Panc1 (cell line): ENCODE data around the gene HLA-A. TPM values are rescaled to one million over a fixed set of nuclear protein-coding genes. Genes with fewer than 3 reads are reported as not detected.

Experiments
- ATAC-seq: fragments of 200-7000 bp; cut with Tn5 transposase; 2 replicates; pipeline ENCODE4 v1.9.1; 2020; ENCODE audit warnings: mild to moderate bottlenecking, moderate library complexity
- BruUV-seq: library from RNA; stranded (reverse); fragments of 400-500 nt; replicated peaks from 2 replicates; lab custom pipeline; 2021; lab: Mats Ljungman, UMichigan
- CTCF ChIA-PET: fragments of 300-600 bp; sonication (Branson Sonifier 250); formaldehyde crosslinking; loops from one replicate; lab custom pipeline; 2022; ENCODE audit warnings: antibody characterized with exemption; lab: Charles Lee
- POLR2A ChIA-PET: fragments of 300-600 bp; sonication (Branson Sonifier 250); formaldehyde crosslinking; loops from one replicate; lab custom pipeline; 2022; ENCODE audit warnings: antibody characterized with exemption; lab: Charles Lee
- DNase-seq: peaks from one replicate; pipeline ENCODE4 v3.0.0-alpha.2; 2010; ENCODE audit warnings: low read depth, low spot score
- H3K27ac ChIP-seq: 2 replicates; pipeline ENCODE4 v1.5.1; 2011; ENCODE audit warnings: mild to moderate bottlenecking, low read length, inconsistent platforms
- H3K27me3 ChIP-seq: fragments of 200-500 bp; sonication (Bioruptor generic); 2 replicates; pipeline ENCODE4 v1.6.0; 2014; ENCODE audit warnings: low read length, inconsistent platforms; ENCODE audit not compliant: control insufficient read depth, insufficient read depth
- H3K36me3 ChIP-seq: fragments of 200-500 bp; sonication (Bioruptor generic); 2 replicates; pipeline ENCODE4 v1.5.1; 2014; ENCODE audit warnings: inconsistent platforms, mild to moderate bottlenecking, low read length, moderate library complexity; ENCODE audit not compliant: control insufficient read depth, insufficient read depth
- H3K4me1 ChIP-seq: 2 replicates; pipeline ENCODE4 v1.5.1; 2011; ENCODE audit warnings: inconsistent platforms, mild to moderate bottlenecking, low read length, moderate library complexity; ENCODE audit not compliant: control insufficient read depth, insufficient read depth
- H3K4me3 ChIP-seq, 2 experiments: 2 replicates each; pipeline ENCODE4 v1.5.1; 2011 to 2012; ENCODE audit warnings: low read depth in 2 of 2, low read length in 2 of 2, mild to moderate bottlenecking in 2 of 2, inconsistent platforms in 1 of 2, moderate library complexity in 1 of 2
- H3K9me3 ChIP-seq: fragments of 200-500 bp; sonication (Bioruptor generic); 2 replicates; pipeline ENCODE4 v1.5.1; 2014; ENCODE audit warnings: low read depth, mild to moderate bottlenecking, inconsistent platforms, low read length, moderate library complexity; ENCODE audit not compliant: control insufficient read depth, insufficient read depth
- POLR2AphosphoS5 ChIP-seq: IDR thresholded peaks from 2 replicates; pipeline ENCODE4 v1.6.1; 2012; ENCODE audit warnings: mild to moderate bottlenecking, low read depth, low read length, moderate library complexity
- REST ChIP-seq, 2 experiments: IDR thresholded peaks; 2 replicates each; pipeline ENCODE4 v1.6.1; 2011 to 2012; ENCODE audit warnings: low read depth in 2 of 2, control low read depth in 1 of 2, low read length in 1 of 2, mild to moderate bottlenecking in 1 of 2, moderate library complexity in 1 of 2; ENCODE audit not compliant: insufficient read depth in 1 of 2
- SIN3A ChIP-seq: IDR thresholded peaks from 2 replicates; pipeline ENCODE4 v1.6.1; 2012; ENCODE audit warnings: low read depth, mild to moderate bottlenecking, low read length, moderate library complexity, borderline replicate concordance; ENCODE audit not compliant: insufficient read depth
- in situ Hi-C: cut with HindIII; loops from 2 replicates; pipeline ENCODE4 v1.10.0; 2016; ENCODE audit warnings: low sequenced_read_pairs, low pct_unique_long_range_greater_than_20kb
- intact Hi-C: fragments of 100-400 bp; cut with micrococcal nuclease; formaldehyde crosslinking; loops from one replicate; pipeline ENCODE4 v1.10.0; 2022; ENCODE audit not compliant: unreplicated experiment
- total RNA-seq: library from RNA; stranded (reverse); gene quantifications from one replicate; pipeline ENCODE4 v1.2.1, GENCODE V29; 2021; ENCODE audit not compliant: unreplicated experiment
- TF ChIP-seq, protein P1 (sequence below): fragments of 450-650 bp; IDR thresholded peaks from 2 replicates; pipeline ENCODE4 v1.5.1; 2017; ENCODE audit warnings: mild to moderate bottlenecking

HLA-A gene
- total RNA-seq, 1 experiment from 2014 or later, result 397 TPM

DNA sequence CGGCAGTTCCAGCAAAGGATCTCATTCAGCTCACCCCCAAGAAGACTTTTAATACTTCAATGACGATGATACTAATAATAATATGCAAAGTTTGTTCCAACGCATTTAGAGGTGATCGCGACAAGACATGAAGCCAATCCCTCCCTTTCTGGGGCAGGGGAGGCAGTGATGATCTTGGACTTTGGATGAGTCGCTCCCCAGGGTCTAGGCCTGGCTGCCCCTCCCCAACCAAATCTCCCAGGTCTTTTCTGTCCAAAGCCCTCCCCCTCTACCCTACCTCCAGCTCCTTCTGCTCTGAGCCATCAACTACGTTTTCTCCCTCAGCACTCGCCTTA lies 33.9 kb downstream of the HLA-A start:
- peak overlapping the region; percentile 61 to 81 for H3K4me3 ChIP-seq
- H3K27ac ChIP-seq, result peak overlapping the region; percentile 87
- ATAC-seq, result no peak
- TF ChIP-seq REST (IDR thresholded peaks at IDR 0.05; ENCODE audit: insufficient read depth in 1 of 2, low read depth in 2 of 2, low read length in 1 of 2) (no peak), POLR2AphosphoS5 (no peak), SIN3A (no peak)
- no peaks in the 10 kb centered on the region for H3K36me3 ChIP-seq
- BruUV-seq, result no TSS peak
- no peaks in the 10 kb centered on the region for H3K9me3 ChIP-seq
- H3K27me3 ChIP-seq, result no peaks in the 10 kb centered on the region
- in situ Hi-C loops (no loop called here), intact Hi-C loops (no loop called here)
- H3K4me1 ChIP-seq, result peaks cover 14% of the 10 kb centered on the region
- DNase-seq, result no peak
- ChIA-PET POLR2A (interaction anchor here (1.3 kb wide), 1 partner anchor 11 kb away, joined by 4 read pairs; no protein-coding TSS in a partner anchor), CTCF (interaction anchor here (0.7 kb wide), 1 partner anchor 38 kb away, joined by 4 read pairs; no protein-coding TSS in a partner anchor)

GRCh38 chr6:29976588-29977424 lies 34.5 kb downstream of the HLA-A start:
- CTCF ChIA-PET, result interaction anchor here (0.7 kb wide), 1 partner anchor 37 kb away, joined by 4 read pairs; no protein-coding TSS in a partner anchor
- H3K36me3 ChIP-seq, result no peaks in the 10 kb centered on the region
- POLR2A ChIA-PET, result interaction anchor here (1.3 kb wide), 1 partner anchor 12 kb away, joined by 4 read pairs; no protein-coding TSS in a partner anchor

More at GRCh38 chr6:29976588-29977424, 34.5 kb downstream of the HLA-A start:
- intact Hi-C loops, result no loop called here
- DNase-seq (no peak), ATAC-seq (peak; percentile 90)
- H3K27me3 ChIP-seq, result no peaks in the 10 kb centered on the region
- H3K4me3 ChIP-seq, result peak overlapping the region; percentile 61 to 81
- peaks cover 14% of the 10 kb centered on the region for H3K4me1 ChIP-seq
- in situ Hi-C loops, result no loop called here
- peak overlapping the region; percentile 87 for H3K27ac ChIP-seq
- no peaks in the 10 kb centered on the region for H3K9me3 ChIP-seq
- TF ChIP-seq POLR2AphosphoS5 (0 out of 2 replicates have a peak, but pooled peaks have one; percentile 17), SIN3A (peak; percentile 70; the same call in 1 of the 2 replicates), REST (IDR thresholded peaks at IDR 0.05; ENCODE audit: insufficient read depth in 1 of 2, low read depth in 2 of 2, low read length in 1 of 2) (no peak)
- TF ChIP-seq, protein P1, sequence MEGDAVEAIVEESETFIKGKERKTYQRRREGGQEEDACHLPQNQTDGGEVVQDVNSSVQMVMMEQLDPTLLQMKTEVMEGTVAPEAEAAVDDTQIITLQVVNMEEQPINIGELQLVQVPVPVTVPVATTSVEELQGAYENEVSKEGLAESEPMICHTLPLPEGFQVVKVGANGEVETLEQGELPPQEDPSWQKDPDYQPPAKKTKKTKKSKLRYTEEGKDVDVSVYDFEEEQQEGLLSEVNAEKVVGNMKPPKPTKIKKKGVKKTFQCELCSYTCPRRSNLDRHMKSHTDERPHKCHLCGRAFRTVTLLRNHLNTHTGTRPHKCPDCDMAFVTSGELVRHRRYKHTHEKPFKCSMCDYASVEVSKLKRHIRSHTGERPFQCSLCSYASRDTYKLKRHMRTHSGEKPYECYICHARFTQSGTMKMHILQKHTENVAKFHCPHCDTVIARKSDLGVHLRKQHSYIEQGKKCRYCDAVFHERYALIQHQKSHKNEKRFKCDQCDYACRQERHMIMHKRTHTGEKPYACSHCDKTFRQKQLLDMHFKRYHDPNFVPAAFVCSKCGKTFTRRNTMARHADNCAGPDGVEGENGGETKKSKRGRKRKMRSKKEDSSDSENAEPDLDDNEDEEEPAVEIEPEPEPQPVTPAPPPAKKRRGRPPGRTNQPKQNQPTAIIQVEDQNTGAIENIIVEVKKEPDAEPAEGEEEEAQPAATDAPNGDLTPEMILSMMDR, result peak; percentile 67
- no TSS peak for BruUV-seq
